Ascending aorta (tissue), 2 donors: ENCODE data around the gene PNPLA4. TPM values are rescaled to one million over a fixed set of nuclear protein-coding genes. Genes with fewer than 3 reads are reported as not detected.

Experiments used
- DNase-seq, 2 donors: peaks; one replicate each; pipeline ENCODE4 v3.0.0-alpha.2; 2019; ENCODE audit warnings: low spot score in 2 of 2
- H3K27ac ChIP-seq, 2 donors: fragments of 200-600 bp; sonication (generic); one replicate each; pipeline ENCODE4 v1.5.1; 2016 to 2017; ENCODE audit warnings: mild to moderate bottlenecking in 1 of 2
- H3K27me3 ChIP-seq: fragments of 200-600 bp; sonication (generic); one replicate; pipeline ENCODE4 v1.5.1; 2017
- H3K36me3 ChIP-seq, 2 donors: fragments of 200-600 bp; sonication (generic); one replicate each; pipeline ENCODE4 v1.5.1; 2016
- H3K4me1 ChIP-seq, 2 donors: fragments of 200-600 bp; sonication (generic); one replicate each; pipeline ENCODE4 v1.5.1; 2016 to 2017; ENCODE audit warnings: mild to moderate bottlenecking in 1 of 2
- H3K4me3 ChIP-seq, 2 donors: fragments of 200-600 bp; sonication (generic); one replicate each; pipeline ENCODE4 v1.5.1; 2016 to 2017; ENCODE audit warnings: mild to moderate bottlenecking in 1 of 2
- H3K9me3 ChIP-seq, 2 donors: fragments of 200-600 bp; sonication (generic); one replicate each; pipeline ENCODE4 v1.5.1; 2016
- intact Hi-C: fragments of 100-400 bp; cut with DNase I; formaldehyde crosslinking; loops from one replicate; pipeline ENCODE4 v1.15.1; 2023
- total RNA-seq: library from RNA; depleted of rRNA; stranded (reverse); fragments of >200 nt; gene quantifications from one replicate; pipeline ENCODE4 v1.1.0, GENCODE V29; 2016
- TF ChIP-seq, protein P1 (sequence below), 3 experiments: fragments of 200-600 bp in 2 of 3; fragments of 450-650 bp in 1 of 3; sonication (generic) in 2 of 3; IDR thresholded peaks; one replicate each; pipeline ENCODE4 v1.5.1; 2016 to 2019; ENCODE audit warnings: antibody characterized with exemption in 3 of 3, mild to moderate bottlenecking in 1 of 3, moderate library complexity in 1 of 3

Gene PNPLA4
- total RNA-seq, 1 donor from 2014 or later: 7.2 TPM

DNA sequence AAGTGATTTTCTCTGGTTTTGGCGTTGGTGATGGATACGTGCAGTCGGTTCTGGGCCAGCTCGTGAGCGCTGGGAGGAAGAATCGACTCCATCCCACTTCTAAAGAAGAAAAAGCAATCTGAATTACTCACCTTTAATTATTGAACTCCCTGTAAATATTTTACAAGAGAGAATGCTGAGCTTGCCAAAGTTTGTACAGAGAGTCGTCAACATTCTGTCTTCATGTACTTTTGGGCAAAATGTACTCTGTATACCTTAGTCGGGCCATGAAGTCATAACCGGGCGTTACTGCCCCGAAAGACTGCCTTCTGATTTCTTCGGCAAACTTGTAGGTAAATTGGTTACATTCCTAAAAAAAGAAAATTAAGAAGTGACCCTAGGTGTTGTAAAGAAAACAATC, 5.5 kb downstream of the PNPLA4 start:
- H3K4me1 ChIP-seq: no peaks in the 10 kb centered on the region
- no peak for DNase-seq
- intact Hi-C loops: no loop called here
- no peak overlapping the region for H3K27ac ChIP-seq
- H3K4me3 ChIP-seq: no peak overlapping the region
- H3K9me3 ChIP-seq: no peaks in the 10 kb centered on the region
- TF ChIP-seq, protein P1, sequence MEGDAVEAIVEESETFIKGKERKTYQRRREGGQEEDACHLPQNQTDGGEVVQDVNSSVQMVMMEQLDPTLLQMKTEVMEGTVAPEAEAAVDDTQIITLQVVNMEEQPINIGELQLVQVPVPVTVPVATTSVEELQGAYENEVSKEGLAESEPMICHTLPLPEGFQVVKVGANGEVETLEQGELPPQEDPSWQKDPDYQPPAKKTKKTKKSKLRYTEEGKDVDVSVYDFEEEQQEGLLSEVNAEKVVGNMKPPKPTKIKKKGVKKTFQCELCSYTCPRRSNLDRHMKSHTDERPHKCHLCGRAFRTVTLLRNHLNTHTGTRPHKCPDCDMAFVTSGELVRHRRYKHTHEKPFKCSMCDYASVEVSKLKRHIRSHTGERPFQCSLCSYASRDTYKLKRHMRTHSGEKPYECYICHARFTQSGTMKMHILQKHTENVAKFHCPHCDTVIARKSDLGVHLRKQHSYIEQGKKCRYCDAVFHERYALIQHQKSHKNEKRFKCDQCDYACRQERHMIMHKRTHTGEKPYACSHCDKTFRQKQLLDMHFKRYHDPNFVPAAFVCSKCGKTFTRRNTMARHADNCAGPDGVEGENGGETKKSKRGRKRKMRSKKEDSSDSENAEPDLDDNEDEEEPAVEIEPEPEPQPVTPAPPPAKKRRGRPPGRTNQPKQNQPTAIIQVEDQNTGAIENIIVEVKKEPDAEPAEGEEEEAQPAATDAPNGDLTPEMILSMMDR (IDR thresholded peaks at IDR 0.05): no peak
- peaks cover 14 to 18% of the 10 kb centered on the region in 2 donors for H3K36me3 ChIP-seq
- no peaks in the 10 kb centered on the region for H3K27me3 ChIP-seq

DNA sequence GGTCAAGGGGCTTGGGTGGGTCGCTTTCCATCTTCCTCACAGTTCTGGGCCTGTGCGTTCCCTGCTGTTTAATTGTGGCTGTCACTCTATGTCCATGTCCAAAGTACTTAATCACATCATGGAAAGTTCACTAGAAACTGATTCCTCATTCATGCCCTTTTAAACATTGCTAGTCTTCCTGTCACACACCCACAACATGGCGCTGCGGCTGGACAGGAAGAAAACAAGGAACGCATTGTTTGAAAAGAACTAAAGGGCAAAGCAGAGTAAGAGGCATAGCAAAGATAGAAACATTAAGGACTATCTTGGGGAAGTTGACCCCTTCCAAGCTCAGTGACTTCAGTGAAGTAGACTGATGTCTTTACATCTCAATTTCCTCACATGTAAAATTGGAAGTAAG, 18.4 kb downstream of the PNPLA4 start:
- TF ChIP-seq, protein P1 (IDR thresholded peaks at IDR 0.05): no peak
- no peak overlapping the region for H3K27ac ChIP-seq
- no peaks in the 10 kb centered on the region for H3K36me3 ChIP-seq
- intact Hi-C loops: no loop called here
- H3K9me3 ChIP-seq: no peaks in the 10 kb centered on the region
- H3K27me3 ChIP-seq: no peaks in the 10 kb centered on the region
- no peak overlapping the region for H3K4me3 ChIP-seq
- DNase-seq: no peak
- H3K4me1 ChIP-seq: no peaks in the 10 kb centered on the region

DNA sequence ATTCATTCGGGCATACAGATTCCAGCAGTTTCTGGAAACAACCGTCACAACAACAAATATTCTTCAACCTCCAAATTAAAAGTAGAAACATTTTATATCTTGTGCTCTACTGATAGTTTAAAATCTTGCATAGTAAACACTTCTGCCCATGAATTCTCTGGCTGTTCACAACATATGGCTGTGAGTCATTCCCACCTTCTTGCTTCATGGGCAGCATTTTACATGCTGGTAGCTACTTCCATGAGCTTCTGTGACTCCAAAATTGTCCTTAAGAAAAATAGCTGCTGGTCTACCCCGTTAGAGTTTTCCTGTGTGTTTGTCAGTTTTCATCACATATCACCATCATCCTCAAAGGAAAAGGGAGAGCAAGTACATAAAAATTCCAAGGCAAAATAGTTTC, 22.7 kb downstream of the PNPLA4 start:
- Histone ChIP-seq H3K4me1 (no peaks in the 10 kb centered on the region), H3K27me3 (no peaks in the 10 kb centered on the region), H3K4me3 (no peak overlapping the region), H3K27ac (no peak overlapping the region), H3K9me3 (no peaks in the 10 kb centered on the region), H3K36me3 (peaks cover 0 to 16% of the 10 kb centered on the region in 2 donors)
- intact Hi-C loops: no loop called here
- no peak for DNase-seq
- TF ChIP-seq, protein P1 (IDR thresholded peaks at IDR 0.05): no peak

DNA sequence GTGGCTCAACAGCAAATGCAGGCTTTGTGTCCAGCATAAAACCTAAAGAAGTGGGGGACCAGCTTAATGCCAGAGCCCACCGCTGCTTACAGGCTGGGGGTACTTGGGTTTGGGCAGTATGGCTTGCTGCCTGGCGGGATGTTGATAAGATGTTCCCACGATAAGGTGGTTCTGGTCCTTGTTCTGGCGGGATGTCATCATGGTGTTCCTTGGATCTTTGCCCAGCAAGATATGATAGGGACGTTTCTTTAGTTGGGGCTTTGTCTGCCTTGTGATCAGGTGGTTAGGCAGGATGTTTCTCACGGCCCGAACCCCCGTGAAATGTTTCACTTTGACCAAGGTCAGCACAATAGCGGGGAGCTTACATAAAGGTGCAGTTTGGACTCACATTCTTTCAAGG, 35.3 kb downstream of the PNPLA4 start:
- no peak for DNase-seq
- H3K4me1 ChIP-seq: no peaks in the 10 kb centered on the region
- H3K27ac ChIP-seq: no peak overlapping the region
- H3K36me3 ChIP-seq: no peaks in the 10 kb centered on the region
- H3K27me3 ChIP-seq: no peaks in the 10 kb centered on the region
- no peaks in the 10 kb centered on the region for H3K9me3 ChIP-seq
- TF ChIP-seq, protein P1 (IDR thresholded peaks at IDR 0.05): no peak
- no peak overlapping the region for H3K4me3 ChIP-seq
- intact Hi-C loops: no loop called here

DNA sequence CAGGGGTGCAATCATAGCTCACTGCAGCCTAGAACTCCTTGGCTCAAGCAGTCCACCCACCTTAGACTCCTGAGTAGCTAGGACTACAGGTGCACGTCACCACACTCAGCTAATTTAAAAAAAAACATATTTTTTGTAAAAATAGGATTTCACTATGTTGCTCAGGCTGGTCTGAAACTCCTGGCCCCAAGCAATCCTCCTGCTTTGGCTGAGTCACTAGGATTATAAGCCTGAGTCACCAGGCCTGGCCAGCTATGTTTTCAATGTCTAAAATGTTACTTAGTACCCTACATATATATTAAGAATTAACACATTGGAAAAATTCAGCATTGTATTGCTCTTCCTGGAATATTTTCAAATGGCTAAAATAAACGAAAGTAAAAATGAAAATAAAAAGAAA, 37.5 kb downstream of the PNPLA4 start:
- Histone ChIP-seq H3K4me3 (no peak overlapping the region), H3K27ac (no peak overlapping the region), H3K9me3 (no peaks in the 10 kb centered on the region), H3K27me3 (no peaks in the 10 kb centered on the region), H3K36me3 (no peaks in the 10 kb centered on the region), H3K4me1 (no peaks in the 10 kb centered on the region)
- TF ChIP-seq, protein P1 (IDR thresholded peaks at IDR 0.05): no peak
- no peak for DNase-seq
- intact Hi-C loops: no loop called here

DNA sequence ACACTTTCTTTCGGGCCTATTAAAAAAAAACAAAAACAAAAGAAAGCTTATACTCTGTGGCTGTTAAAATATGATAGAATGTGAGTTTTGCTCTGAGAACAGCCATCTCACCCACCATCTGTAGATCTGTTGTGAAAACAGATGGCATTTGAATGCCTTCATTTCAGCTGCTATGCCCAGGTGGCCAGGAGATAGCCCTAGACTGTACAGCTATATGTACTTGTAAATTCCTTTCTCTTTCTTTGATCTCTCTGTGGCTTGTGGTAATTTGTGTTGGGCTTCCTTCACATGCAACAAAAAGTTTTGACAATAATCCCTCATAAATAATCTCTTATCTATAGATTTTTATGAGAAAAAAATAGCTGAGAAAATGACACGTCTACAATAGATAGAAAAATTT, 38.1 kb downstream of the PNPLA4 start:
- Histone ChIP-seq H3K36me3 (no peaks in the 10 kb centered on the region), H3K9me3 (no peaks in the 10 kb centered on the region), H3K4me1 (no peaks in the 10 kb centered on the region), H3K4me3 (no peak overlapping the region), H3K27ac (no peak overlapping the region), H3K27me3 (no peaks in the 10 kb centered on the region)
- intact Hi-C loops: no loop called here
- TF ChIP-seq, protein P1 (IDR thresholded peaks at IDR 0.05): no peak
- DNase-seq: no peak
